Thoracic aorta (tissue), 2 donors: Measurements from ENCODE around the gene PNPLA1. TPM values are rescaled to one million over a fixed set of nuclear protein-coding genes. Genes with fewer than 3 reads are reported as not detected.

ENCODE experiments used
- ATAC-seq: fragments of 150-250 bp; one replicate; pipeline ENCODE4 v1.8.0; 2017; ENCODE audit warnings: low read depth; ENCODE audit not compliant: insufficient number of reproducible peaks, low FRiP score
- DNase-seq: peaks from one replicate; pipeline ENCODE4 v3.0.0-alpha.2; 2020; ENCODE audit warnings: low spot score
- H3K27ac ChIP-seq, 2 donors: fragments of 200-600 bp; sonication (generic); 1 replicate in 1 of 2; 2 replicates in 1 of 2; pipeline ENCODE4 v1.5.1; 2016; ENCODE audit warnings: mild to moderate bottlenecking in 2 of 2, moderate library complexity in 2 of 2
- H3K27me3 ChIP-seq: fragments of 200-600 bp; sonication (generic); replicated peaks from 2 replicates; pipeline ENCODE4 v1.6.0; 2016; ENCODE audit warnings: mild to moderate bottlenecking; ENCODE audit not compliant: insufficient read depth
- H3K36me3 ChIP-seq: fragments of 200-600 bp; sonication (generic); one replicate; pipeline ENCODE4 v1.5.1; 2016
- H3K4me1 ChIP-seq, 2 donors: fragments of 200-600 bp; sonication (generic); 1 replicate in 1 of 2; 2 replicates in 1 of 2; pipeline versions ENCODE4 v1.5.1 to v1.6.0; 2016; ENCODE audit warnings: low read depth in 2 of 2, mild to moderate bottlenecking in 1 of 2; ENCODE audit not compliant: control insufficient read depth in 1 of 2
- H3K4me3 ChIP-seq: fragments of 200-600 bp; sonication (generic); 2 replicates; pipeline ENCODE4 v1.5.1; 2016; ENCODE audit warnings: mild to moderate bottlenecking
- H3K9me3 ChIP-seq: fragments of 200-600 bp; sonication (generic); 2 replicates; pipeline ENCODE4 v1.5.1; 2016
- CTCF ChIP-seq: fragments of 200-600 bp; sonication (generic); IDR thresholded peaks from one replicate; pipeline ENCODE4 v1.5.1; 2019; ENCODE audit warnings: antibody characterized with exemption
- total RNA-seq, 2 donors: library from RNA; depleted of rRNA; stranded (reverse); fragments of >200 nt; gene quantifications; one replicate each; pipeline versions ENCODE4 v1.1.0 to v1.2.3, GENCODE V29; 2016

Gene PNPLA1
- total RNA-seq, 2 donors from 2014 or later, result not detected

GRCh38 chr6:36246506-36247268 is 23.2 kb upstream of the PNPLA1 start:
- Histone ChIP-seq H3K27ac (no peak overlapping the region), H3K36me3 (no peaks in the 10 kb centered on the region), H3K27me3 (no peaks in the 10 kb centered on the region), H3K4me1 (peaks cover 6 to 25% of the 10 kb centered on the region in 2 donors), H3K4me3 (no peak overlapping the region), H3K9me3 (no peaks in the 10 kb centered on the region)
- no peak for TF ChIP-seq CTCF
- DNase-seq (no peak), ATAC-seq (no peak)

- H3K27me3 ChIP-seq, result no peaks in the 10 kb centered on the region
- no peak for ATAC-seq
- no peaks in the 10 kb centered on the region for H3K36me3 ChIP-seq
- no peaks in the 10 kb centered on the region for H3K9me3 ChIP-seq
- peaks cover 6 to 25% of the 10 kb centered on the region in 2 donors for H3K4me1 ChIP-seq
- H3K27ac ChIP-seq, result no peak overlapping the region
- DNase-seq, result no peak
- no peak for TF ChIP-seq CTCF
- no peak overlapping the region for H3K4me3 ChIP-seq
Observed at GRCh38 chr6:36247693-36248092, 22.2 kb upstream of the PNPLA1 start.

- no peaks in the 10 kb centered on the region for H3K9me3 ChIP-seq
- H3K4me1 ChIP-seq, result peaks cover 6 to 25% of the 10 kb centered on the region in 2 donors
- H3K4me3 ChIP-seq, result no peak overlapping the region
- ATAC-seq (no peak), DNase-seq (no peak)
- H3K27ac ChIP-seq, result no peak overlapping the region
- no peak for TF ChIP-seq CTCF
- no peaks in the 10 kb centered on the region for H3K27me3 ChIP-seq
- no peaks in the 10 kb centered on the region for H3K36me3 ChIP-seq
Observed at GRCh38 chr6:36248980-36249379, 20.9 kb upstream of the PNPLA1 start.

GRCh38 chr6:36249536-36249935 is 20.3 kb upstream of the PNPLA1 start:
- H3K9me3 ChIP-seq, result no peaks in the 10 kb centered on the region
- H3K4me1 ChIP-seq, result peaks cover 6 to 25% of the 10 kb centered on the region in 2 donors
- no peaks in the 10 kb centered on the region for H3K27me3 ChIP-seq
- TF ChIP-seq CTCF, result no peak
- no peak for ATAC-seq
- no peak overlapping the region for H3K27ac ChIP-seq
- H3K36me3 ChIP-seq, result no peaks in the 10 kb centered on the region
- H3K4me3 ChIP-seq, result no peak overlapping the region
- DNase-seq, result no peak

- H3K36me3 ChIP-seq, result no peaks in the 10 kb centered on the region
- DNase-seq (no peak), ATAC-seq (no peak)
- H3K27me3 ChIP-seq, result no peaks in the 10 kb centered on the region
- H3K4me1 ChIP-seq, result peaks cover 6 to 25% of the 10 kb centered on the region in 2 donors
- H3K27ac ChIP-seq, result no peak overlapping the region
- TF ChIP-seq CTCF, result no peak
- H3K4me3 ChIP-seq, result no peak overlapping the region
- H3K9me3 ChIP-seq, result no peaks in the 10 kb centered on the region
Observed at GRCh38 chr6:36252005-36252404, 17.9 kb upstream of the PNPLA1 start.
